ENCODE data around the gene CAMTA1.

CAMTA1 gene

GRCh38 chr1:6961905-6962477 is 176.7 kb downstream of the CAMTA1 start:
- DNase-seq, result no peak

- DNase-seq, result no peak
Measured at GRCh38 chr1:6962478-6962995, 177.3 kb downstream of the CAMTA1 start.

GRCh38 chr1:6962996-6963911 is 178.0 kb downstream of the CAMTA1 start:
- DNase-seq, result no peak

- DNase-seq, result no peak
Measured at GRCh38 chr1:6963912-6964307, 178.7 kb downstream of the CAMTA1 start.

GRCh38 chr1:6965083-6965934 is 180.1 kb downstream of the CAMTA1 start:
- no peak for DNase-seq

- DNase-seq, result no peak
Measured at GRCh38 chr1:6965935-6966241, 180.6 kb downstream of the CAMTA1 start.

GRCh38 chr1:6966326-6966725 is 181.1 kb downstream of the CAMTA1 start:
- no peak for DNase-seq

GRCh38 chr1:6967431-6968111 is 182.3 kb downstream of the CAMTA1 start:
- no peak for DNase-seq

GRCh38 chr1:6969106-6969505 is 183.9 kb downstream of the CAMTA1 start:
- DNase-seq, result no peak

GRCh38 chr1:6969762-6970161 is 184.5 kb downstream of the CAMTA1 start:
- no peak for DNase-seq

- DNase-seq, result no peak
Measured at GRCh38 chr1:6970221-6970620, 185.0 kb downstream of the CAMTA1 start.

- DNase-seq, result no peak
Measured at GRCh38 chr1:6971048-6971447, 185.8 kb downstream of the CAMTA1 start.

- no peak for DNase-seq
Measured at GRCh38 chr1:6971699-6972098, 186.4 kb downstream of the CAMTA1 start.

- DNase-seq, result no peak
Measured at GRCh38 chr1:6972399-6972798, 187.1 kb downstream of the CAMTA1 start.

- no peak for DNase-seq
Measured at GRCh38 chr1:6975331-6976043, 190.2 kb downstream of the CAMTA1 start.

- DNase-seq, result no peak
Measured at GRCh38 chr1:6976044-6976375, 190.8 kb downstream of the CAMTA1 start.

GRCh38 chr1:6979003-6979613 is 193.9 kb downstream of the CAMTA1 start:
- no peak for DNase-seq

- no peak for DNase-seq
Measured at GRCh38 chr1:6981595-6981994, 196.3 kb downstream of the CAMTA1 start.

- DNase-seq, result no peak
Measured at GRCh38 chr1:6982443-6982842, 197.2 kb downstream of the CAMTA1 start.

- no peak for DNase-seq
Measured at GRCh38 chr1:6982860-6983259, 197.6 kb downstream of the CAMTA1 start.

GRCh38 chr1:6984536-6984935 is 199.3 kb downstream of the CAMTA1 start:
- no peak for DNase-seq

GRCh38 chr1:6984986-6985385 is 199.7 kb downstream of the CAMTA1 start:
- DNase-seq, result no peak

Data from bone marrow (tissue), 2 donors.